Right lobe of liver (tissue), 6 donors: ENCODE results near the gene CDKN3. TPM values are rescaled to one million over a fixed set of nuclear protein-coding genes. Genes with fewer than 3 reads are reported as not detected.
"Not testable (repeated sequence)": the region's sequence is repeated elsewhere in the genome, so short reads cannot be mapped to it uniquely, and the experiment has no call there.

Experiments
- ATAC-seq, 4 donors: fragments of 200-7000 bp; cut with Tn5 transposase; one replicate each; pipeline ENCODE4 v1.9.1; 2020; ENCODE audit warnings: mild to moderate bottlenecking in 4 of 4, moderate library complexity in 4 of 4
- DNase-seq, 3 donors: peaks; one replicate each; pipeline ENCODE4 v3.0.0-alpha.2; 2020
- H3K27ac ChIP-seq, 3 donors: fragments of 200-600 bp; one replicate each; pipeline ENCODE4 v1.8.0; 2022
- H3K27me3 ChIP-seq, 2 donors: fragments of 200-600 bp; one replicate each; pipeline ENCODE4 v1.8.0; 2022
- H3K36me3 ChIP-seq, 4 donors: fragments of 200-600 bp; sonication (generic) in 1 of 4; one replicate each; pipeline versions ENCODE4 v1.5.1 to v1.8.0; 2017 to 2022; ENCODE audit warnings: control low read depth in 1 of 4
- H3K4me1 ChIP-seq, 4 donors: fragments of 200-600 bp; sonication (generic) in 1 of 4; one replicate each; pipeline versions ENCODE4 v1.5.1 to v1.8.0; 2017 to 2022; ENCODE audit warnings: control low read depth in 1 of 4
- H3K4me3 ChIP-seq, 3 donors: fragments of 200-600 bp; one replicate each; pipeline ENCODE4 v1.8.0; 2022
- H3K9me3 ChIP-seq, 4 donors: fragments of 200-600 bp; sonication (generic) in 1 of 4; one replicate each; pipeline versions ENCODE4 v1.5.1 to v1.8.0; 2017 to 2022; ENCODE audit warnings: control low read depth in 1 of 4
- CTCF ChIP-seq, 4 donors: fragments of 200-600 bp in 3 of 4; fragments of 450-650 bp in 1 of 4; IDR thresholded peaks; one replicate each; pipeline versions ENCODE4 v1.5.1 to v1.8.0; 2016 to 2022; ENCODE audit warnings: antibody characterized with exemption in 4 of 4, mild to moderate bottlenecking in 2 of 4
- POLR2A ChIP-seq: fragments of 450-650 bp; IDR thresholded peaks from one replicate; pipeline ENCODE4 v1.6.1; 2017; ENCODE audit warnings: antibody characterized with exemption, mild to moderate bottlenecking
- WGBS: methylation state at CpG from one replicate; pipeline ENCODE4 v1.1.6; 2018; ENCODE audit warnings: low coverage, low lambda C conversion rate; ENCODE audit not compliant: insufficient coverage; ENCODE audit errors: missing lambda C conversion rate; 5-methylcytosine and 5-hydroxymethylcytosine counted together
- intact Hi-C, 2 donors: fragments of 100-400 bp; cut with DNase I; formaldehyde crosslinking; loops; one replicate each; pipeline versions ENCODE4 v1.11.2 to v1.14.1; 2022
- total RNA-seq, 6 experiments: library from RNA; depleted of rRNA in 2 of 6; stranded (reverse); fragments of >200 nt in 2 of 6; fragmentation: NEBNext Ultra II Directional in 3 of 6; extraction: Animal tissue kit (Norgen Biotek cat#: 25700) in 3 of 6; gene quantifications; one replicate each; pipeline versions ENCODE4 v1.1.0 to v1.2.4, GENCODE V29; 2016 to 2023
- donor health status: DM: no; HTN: yes; CAD: no.
- donor health status: DM: no; HTN: no; CAD: no.
- donor health status: DM: no; HTN: no; CAD: no.
- donor health status: DM: no; HTN: yes; CAD: no.
- donor health status: DM: no; HTN: yes; CAD: no.

CDKN3 gene
- total RNA-seq, 6 experiments from 2014 or later: 0.59 to 7.3 (median 2.4) TPM; not detected in 1

- intact Hi-C loops: no loop called here
- ATAC-seq (peak in 3 of 4 donors; percentile 15 to 38 (median 31)), DNase-seq (no peak)
- TF ChIP-seq CTCF (IDR thresholded peaks at IDR 0.05) (no peak), POLR2A (no peak)
- 46% methylated on average over 3 of the region's 3 CpGs for WGBS
- Histone ChIP-seq H3K9me3 (no peaks in the 10 kb centered on the region), H3K4me3 (no peak overlapping the region), H3K4me1 (peaks cover 0 to 15% (median 7%) of the 10 kb centered on the region in 4 donors), H3K27ac (no peak overlapping the region), H3K27me3 (no peaks in the 10 kb centered on the region), H3K36me3 (no peaks in the 10 kb centered on the region)
Observed at GRCh38 chr14:54450535-54450934, 53.7 kb downstream of the CDKN3 start.

- H3K4me3 ChIP-seq: no peak overlapping the region
- H3K27me3 ChIP-seq: no peaks in the 10 kb centered on the region
- no peaks in the 10 kb centered on the region for H3K9me3 ChIP-seq
- TF ChIP-seq CTCF (IDR thresholded peaks at IDR 0.05) (no peak), POLR2A (no peak)
- no peak for ATAC-seq
- intact Hi-C loops: no loop called here
- H3K36me3 ChIP-seq: no peaks in the 10 kb centered on the region
- H3K4me1 ChIP-seq: peaks cover 0 to 15% (median 7%) of the 10 kb centered on the region in 4 donors
- H3K27ac ChIP-seq: no peak overlapping the region
- DNase-seq: no peak
- WGBS: 82% methylated on average over 5 of the region's 7 CpGs
Observed at GRCh38 chr14:54451121-54451601, 54.4 kb downstream of the CDKN3 start.

- Histone ChIP-seq H3K36me3 (no peaks in the 10 kb centered on the region), H3K27ac (no peak overlapping the region), H3K4me3 (no peak overlapping the region), H3K9me3 (no peaks in the 10 kb centered on the region), H3K4me1 (peaks cover 0 to 7% (median 3%) of the 10 kb centered on the region in 4 donors), H3K27me3 (no peaks in the 10 kb centered on the region)
- ATAC-seq (no peak), DNase-seq (no peak)
- WGBS: 75% methylated on average over 3 of the region's 3 CpGs
- intact Hi-C loops: no loop called here
- no peak for TF ChIP-seq CTCF (IDR thresholded peaks at IDR 0.05)
- TF ChIP-seq POLR2A: no peak
Observed at GRCh38 chr14:54451961-54452360, 55.2 kb downstream of the CDKN3 start.

- 100% methylated on average over 3 of the region's 3 CpGs for WGBS
- no peak for TF ChIP-seq CTCF (IDR thresholded peaks at IDR 0.05)
- no peak for TF ChIP-seq POLR2A
- no peaks in the 10 kb centered on the region for H3K36me3 ChIP-seq
Observed at GRCh38 chr14:54453252-54453651, 56.4 kb downstream of the CDKN3 start.

GRCh38 chr14:54453990-54454389, 57.2 kb downstream of the CDKN3 start:
- H3K9me3 ChIP-seq, H3K4me1 ChIP-seq, H3K4me3 ChIP-seq, DNase-seq, H3K27me3 ChIP-seq, intact Hi-C loops, H3K27ac ChIP-seq, H3K36me3 ChIP-seq: not testable (repeated sequence)
- 89% methylated on average over 5 of the region's 5 CpGs for WGBS
- ATAC-seq: peak in 1 of 4 donors; percentile 58

More at GRCh38 chr14:54453252-54453651, 56.4 kb downstream of the CDKN3 start:
- intact Hi-C loops: no loop called here
- DNase-seq: no peak
- Histone ChIP-seq H3K9me3 (no peaks in the 10 kb centered on the region), H3K27me3 (no peaks in the 10 kb centered on the region), H3K4me3 (no peak overlapping the region), H3K27ac (no peak overlapping the region), H3K4me1 (no peaks in the 10 kb centered on the region)
- no peak for ATAC-seq
